HFFc6 (cell line): Measurements from ENCODE around the gene PLEKHO1. TPM values are rescaled to one million over a fixed set of nuclear protein-coding genes. Genes with fewer than 3 reads are reported as not detected.

Source experiments
- DNase-seq: peaks from one replicate; pipeline ENCODE4 v3.0.0-alpha.2; 2018
- H3K27ac Mint-ChIP-seq: 2 replicates; pipeline ENCODE4 v1.8.0; 2020; ENCODE audit warnings: mild to moderate bottlenecking, mixed read lengths
- H3K27me3 Mint-ChIP-seq: 2 replicates; pipeline ENCODE4 v1.8.0; 2021; ENCODE audit warnings: mild to moderate bottlenecking, moderate library complexity, mixed read lengths; ENCODE audit not compliant: insufficient read depth
- H3K36me3 Mint-ChIP-seq: 2 replicates; pipeline ENCODE4 v1.8.0; 2021; ENCODE audit warnings: low read depth, mixed read lengths
- H3K4me1 Mint-ChIP-seq: 2 replicates; pipeline ENCODE4 v1.8.0; 2020; ENCODE audit warnings: low read depth, mixed read lengths
- H3K4me3 Mint-ChIP-seq: 2 replicates; pipeline ENCODE4 v1.8.0; 2020; ENCODE audit warnings: mild to moderate bottlenecking, moderate library complexity, mixed read lengths
- H3K9me3 Mint-ChIP-seq: 2 replicates; pipeline ENCODE4 v1.8.0; 2020; ENCODE audit warnings: mild to moderate bottlenecking, mixed read lengths
- CTCF ChIP-seq: fragments of 200-600 bp; sonication (generic); IDR thresholded peaks from 2 replicates; pipeline ENCODE4 v1.5.0; 2021; ENCODE audit warnings: antibody characterized with exemption, mild to moderate bottlenecking
- total RNA-seq, 6 experiments: library from RNA; stranded (reverse); fragmentation: NEBNext Ultra II Directional; extraction: Animal tissue kit (Norgen Biotek cat#: 25700); gene quantifications; 2 replicates in 1 of 6; 3 replicates in 5 of 6; pipeline ENCODE4 v1.2.3, GENCODE V29; 2021

Gene PLEKHO1
- total RNA-seq, 6 experiments from 2014 or later = 30.9 to 36.7 (median 32.6) TPM

DNA sequence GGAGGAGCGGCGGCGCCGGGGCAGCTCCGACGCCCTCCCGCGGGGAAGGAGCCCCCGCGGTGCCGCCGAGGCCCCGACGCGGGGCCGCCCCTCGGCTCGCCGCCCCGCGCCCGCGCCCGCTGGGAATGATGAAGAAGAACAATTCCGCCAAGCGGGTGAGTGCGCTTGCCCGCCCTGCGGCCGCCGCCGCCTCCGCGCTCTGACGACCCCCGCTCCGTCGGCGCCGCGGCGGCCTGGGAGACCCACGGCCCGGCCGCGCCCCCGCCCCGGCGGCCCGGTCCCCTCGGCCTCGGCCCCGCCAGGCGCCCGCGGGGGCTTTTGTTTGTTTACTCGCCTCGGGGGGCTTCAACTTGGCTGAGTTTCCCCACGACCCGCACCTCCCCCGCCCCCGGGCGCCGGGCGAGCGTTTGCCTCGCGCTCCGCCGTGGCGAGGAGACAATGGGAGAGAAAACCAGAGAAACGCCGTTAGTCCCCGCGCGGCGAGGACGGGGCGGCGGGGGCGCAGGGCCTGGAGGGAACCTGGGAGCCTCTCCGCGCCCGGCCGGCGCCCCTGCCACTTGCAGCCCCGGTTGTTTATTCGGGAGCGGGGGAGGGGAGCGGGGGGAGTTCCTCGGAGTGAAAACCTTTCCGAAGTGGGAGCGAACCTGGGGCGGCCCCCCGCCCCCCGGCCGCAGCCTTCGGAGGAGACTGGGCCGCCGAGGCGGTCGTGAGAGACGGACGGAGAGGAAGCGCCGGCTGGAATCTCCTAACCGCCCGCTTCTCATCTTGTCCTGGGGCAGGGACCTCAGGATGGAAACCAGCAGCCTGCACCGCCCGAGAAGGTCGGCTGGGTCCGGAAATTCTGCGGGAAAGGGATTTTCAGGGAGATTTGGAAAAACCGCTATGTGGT is 661 bp downstream of the PLEKHO1 start:
- Mint-ChIP-seq H3K27me3 (no peaks in the 10 kb centered on the region; the same call in 1 of the 2 replicates), H3K4me1 (peaks cover 62% of the 10 kb centered on the region), H3K36me3 (peaks cover 37% of the 10 kb centered on the region), H3K4me3 (peak overlapping the region; percentile 97), H3K9me3 (no peaks in the 10 kb centered on the region), H3K27ac (peak overlapping the region; percentile 87)
- TF ChIP-seq CTCF = no peak
- DNase-seq = no peak

DNA sequence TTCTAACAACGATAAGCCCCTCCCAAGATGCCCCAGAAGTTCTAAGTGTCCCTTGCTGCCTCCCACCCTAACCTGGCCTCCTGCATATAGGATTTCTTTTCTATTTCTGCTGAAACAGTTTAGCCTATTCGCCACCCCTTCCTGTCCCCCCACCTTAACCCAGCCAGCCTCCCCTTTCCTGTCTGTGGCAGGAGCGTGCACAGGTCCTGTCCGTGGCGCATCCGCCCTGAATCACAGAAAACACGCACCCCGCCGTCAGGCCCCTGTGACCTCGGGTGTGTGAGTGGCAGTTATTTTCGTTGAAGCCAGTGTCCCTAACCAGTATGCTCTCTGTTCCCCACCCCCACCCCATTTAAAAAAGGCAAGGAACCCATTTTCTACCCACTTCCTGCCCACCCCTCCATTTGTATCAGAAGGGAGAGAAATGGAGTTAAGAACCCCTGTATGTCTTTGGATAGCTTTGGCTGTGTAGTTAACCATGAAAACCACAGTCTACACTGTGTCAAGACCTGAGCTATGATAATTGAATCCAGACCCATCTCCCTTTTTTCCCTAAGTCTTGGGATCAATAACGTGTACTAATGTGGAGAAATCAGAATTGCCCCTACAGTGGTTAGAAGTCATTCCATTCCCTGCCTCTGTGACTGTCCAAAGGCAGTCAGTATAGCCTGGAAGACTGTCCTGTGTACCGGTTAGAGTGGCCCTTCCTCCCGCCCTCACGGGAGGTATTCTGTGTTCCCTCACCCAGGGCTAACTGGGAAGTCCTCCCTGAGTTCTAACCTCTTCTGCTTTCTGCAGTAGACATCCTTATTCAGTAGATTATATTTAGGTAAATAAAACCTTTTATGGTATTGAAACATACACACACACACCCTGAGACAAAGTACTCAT is 1.8 kb downstream of the PLEKHO1 start:
- no peak for TF ChIP-seq CTCF
- H3K4me1 Mint-ChIP-seq = peaks cover 73% of the 10 kb centered on the region
- H3K27me3 Mint-ChIP-seq = no peaks in the 10 kb centered on the region; the same call in 1 of the 2 replicates
- no peak for DNase-seq
- no peaks in the 10 kb centered on the region for H3K9me3 Mint-ChIP-seq
- H3K36me3 Mint-ChIP-seq = peaks cover 44% of the 10 kb centered on the region
- peak overlapping the region; percentile 87 for H3K27ac Mint-ChIP-seq
- peak overlapping the region; percentile 97 for H3K4me3 Mint-ChIP-seq

- Mint-ChIP-seq H3K9me3 (no peaks in the 10 kb centered on the region), H3K36me3 (peaks cover 51% of the 10 kb centered on the region), H3K4me3 (peak overlapping the region; percentile 97), H3K27me3 (no peaks in the 10 kb centered on the region; the same call in 1 of the 2 replicates), H3K4me1 (peaks cover 79% of the 10 kb centered on the region), H3K27ac (peak overlapping the region; percentile 87)
- no peak for TF ChIP-seq CTCF
- no peak for DNase-seq
Measured at GRCh38 chr1:150152182-150152536, 2.4 kb downstream of the PLEKHO1 start.

DNA sequence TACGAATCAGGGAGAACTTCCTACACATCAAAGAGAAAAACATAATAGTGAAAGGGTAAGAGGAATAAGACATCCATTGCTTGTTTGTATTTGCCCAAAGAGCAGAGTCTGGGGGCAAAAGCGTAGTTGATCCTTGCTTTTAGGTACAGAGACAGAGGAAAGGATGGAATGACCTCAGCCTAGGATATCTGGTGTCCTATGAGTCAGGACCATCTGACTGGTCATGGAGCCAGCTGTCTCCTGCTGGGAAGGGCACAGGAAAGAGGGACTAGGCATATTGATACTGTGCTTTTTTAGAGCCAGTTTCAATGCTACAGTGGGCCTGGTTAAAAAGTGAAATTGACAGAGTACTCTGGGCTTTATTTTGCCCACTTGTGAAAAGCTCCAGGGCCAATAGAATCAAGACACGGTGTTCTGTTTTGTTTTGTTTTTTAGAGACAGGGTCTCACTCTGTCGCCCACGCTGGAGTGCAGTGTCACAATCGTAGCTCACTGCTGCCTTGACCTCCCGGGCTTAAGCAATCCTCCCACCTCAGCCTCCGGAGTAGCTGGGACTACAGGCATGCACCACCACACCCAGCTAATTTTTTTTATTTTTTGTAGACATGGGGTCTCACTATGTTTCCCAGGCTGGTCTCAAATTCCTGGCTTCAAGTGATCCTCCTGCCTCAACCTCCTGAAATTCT is 3.2 kb downstream of the PLEKHO1 start:
- Mint-ChIP-seq H3K36me3 (peaks cover 56% of the 10 kb centered on the region), H3K4me3 (peak overlapping the region; percentile 74), H3K27me3 (no peaks in the 10 kb centered on the region; the same call in 1 of the 2 replicates), H3K27ac (peak overlapping the region; percentile 87), H3K9me3 (no peaks in the 10 kb centered on the region), H3K4me1 (peaks cover 86% of the 10 kb centered on the region)
- DNase-seq = peak; percentile 53
- TF ChIP-seq CTCF = no peak

DNA sequence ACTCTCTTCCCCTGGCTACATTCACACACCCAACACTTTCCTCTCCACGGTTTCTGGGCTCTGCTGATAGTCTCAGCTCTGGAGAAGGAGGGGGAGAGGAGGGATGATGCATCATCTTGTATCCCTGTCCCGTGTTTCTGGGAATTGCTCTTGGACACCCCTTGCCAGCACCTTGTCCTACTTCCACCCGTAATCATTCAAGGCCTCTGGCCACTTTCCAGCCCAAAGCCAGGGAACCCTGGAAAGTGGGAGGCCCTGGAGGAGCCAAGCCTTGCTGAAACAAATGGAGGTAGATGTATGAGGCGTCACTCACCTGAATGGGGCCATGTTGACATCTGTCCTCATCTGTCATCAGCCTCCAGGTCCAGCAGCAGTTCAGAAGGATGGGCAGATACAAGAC is 4.4 kb downstream of the PLEKHO1 start:
- H3K36me3 Mint-ChIP-seq = peaks cover 61% of the 10 kb centered on the region
- H3K27me3 Mint-ChIP-seq = peaks cover 1% of the 10 kb centered on the region
- DNase-seq = no peak
- peaks cover 79% of the 10 kb centered on the region for H3K4me1 Mint-ChIP-seq
- TF ChIP-seq CTCF = no peak
- H3K4me3 Mint-ChIP-seq = no peak overlapping the region
- H3K9me3 Mint-ChIP-seq = no peaks in the 10 kb centered on the region
- peak overlapping the region; percentile 87; the same call in 1 of the 2 replicates for H3K27ac Mint-ChIP-seq
